ENCODE results near the gene CYP4F8. TPM values are rescaled to one million over a fixed set of nuclear protein-coding genes. Genes with fewer than 3 reads are reported as not detected.

The CYP4F8 gene
- total RNA-seq, 1 experiment from 2014 or later = not detected

DNA sequence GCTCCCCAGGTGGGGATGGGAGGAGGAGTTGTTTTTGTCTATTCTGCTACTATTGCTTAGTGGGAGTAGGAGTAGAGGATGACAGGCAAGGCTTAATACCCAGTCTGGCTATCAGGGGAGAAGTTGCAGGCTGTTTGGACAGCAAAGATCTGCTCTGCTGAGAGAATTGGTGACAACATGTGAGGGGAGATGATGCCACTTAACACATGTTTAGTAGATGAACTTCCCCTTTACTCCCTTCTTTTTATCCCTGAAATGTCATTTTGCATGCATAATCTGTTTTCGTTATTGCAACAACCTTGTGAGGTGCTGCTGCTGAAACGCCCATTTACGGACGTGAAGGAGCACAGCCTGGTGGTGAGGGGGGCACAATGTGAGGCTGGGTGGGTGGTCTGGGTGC is 54.9 kb downstream of the CYP4F8 start:
- Histone ChIP-seq H2BK12ac (ENCODE audit: insufficient read length, low read depth, low read length) (no peak overlapping the region), H4K20me1 (ENCODE audit: control insufficient read depth, insufficient read depth, insufficient read length) (no peaks in the 10 kb centered on the region), H3K9me3 (ENCODE audit: control insufficient read depth, low read depth, low read length) (peaks cover 93% of the 10 kb centered on the region), H2BK5ac (ENCODE audit: insufficient read length, low read length) (no peak overlapping the region), H3K79me2 (ENCODE audit: insufficient read depth, low read length) (no peaks in the 10 kb centered on the region), H3K9ac (ENCODE audit: extremely low read depth, insufficient read length, low read length) (no peak overlapping the region), H4K8ac (replicated peaks; ENCODE audit: insufficient read length, low read depth, low read length) (no peak overlapping the region), H2BK120ac (ENCODE audit: low read depth, low read length, poor library complexity, severe bottlenecking) (no peak overlapping the region), H2BK20ac (ENCODE audit: low read depth, low read length, poor library complexity, severe bottlenecking) (no peak overlapping the region), H3K27me3 (ENCODE audit: insufficient read depth, low read length) (no peaks in the 10 kb centered on the region), H3K23ac (ENCODE audit: insufficient read length, low read depth, low read length) (no peak overlapping the region), H4K91ac (ENCODE audit: insufficient read length, low read depth, low read length) (no peak overlapping the region), H3K27ac (ENCODE audit: insufficient read length, low read depth, low read length) (no peak overlapping the region), H2AK5ac (ENCODE audit: insufficient read length, low read length) (no peak overlapping the region), H2AFZ (ENCODE audit: low read length) (no peak overlapping the region), H3K23me2 (ENCODE audit: insufficient read length, low read depth, low read length, poor library complexity, severe bottlenecking) (no peaks in the 10 kb centered on the region), H3K4me1 (ENCODE audit: insufficient read depth, low read length) (no peaks in the 10 kb centered on the region), H3K4ac (ENCODE audit: low read depth, low read length) (no peak overlapping the region), H4K5ac (ENCODE audit: insufficient read length, low read depth, low read length) (no peak overlapping the region), H3K79me1 (ENCODE audit: insufficient read depth, low read depth, low read length, poor library complexity, severe bottlenecking) (no peaks in the 10 kb centered on the region), H3K18ac (ENCODE audit: insufficient read length, low read depth, low read length) (no peak overlapping the region), H2BK15ac (ENCODE audit: low read depth, low read length) (no peak overlapping the region), H3K4me2 (ENCODE audit: insufficient read depth, insufficient read length, low read length) (no peak overlapping the region), H3T11ph (ENCODE audit: low read length) (no peak overlapping the region), H3K14ac (ENCODE audit: insufficient read depth, low read length) (no peak overlapping the region), H3K56ac (ENCODE audit: insufficient read length, low read depth, low read length) (no peak overlapping the region)
- TF ChIP-seq CTCF (conservative IDR thresholded peaks at IDR 0.05) = no peak
- Mint-ChIP-seq H3K36me3 (ENCODE audit: insufficient read depth in 1 of 3, low read depth in 3 of 3) (peaks cover 9 to 14% (median 12%) of the 10 kb centered on the region in 3 experiments; a peak in 6 of 7 replicates), H3K27me3 (ENCODE audit: low read depth) (peaks cover 1% of the 10 kb centered on the region), H3K4me3 (no peak overlapping the region), H3K9me3 (peaks cover 37 to 39% of the 10 kb centered on the region in 2 experiments), H3K4me1 (no peaks in the 10 kb centered on the region), H3K27ac (no peak overlapping the region)
- WGBS (ENCODE audit: extremely low coverage, insufficient read length, low lambda C conversion rate) = no CpG with 5 or more reads among the region's 4 CpGs
- no peak for DNase-seq

All from H9 (cell line).